GM21360 (cell line): ENCODE data around the gene SPARCL1.
"Not testable (repeated sequence)": the region's sequence is repeated elsewhere in the genome, so short reads cannot be mapped to it uniquely, and the experiment has no call there.

Source experiments
- ATAC-seq: cut with Tn5 transposase; IDR thresholded peaks from one replicate; pipeline ENCODE4 v1.9.1; 2021; ENCODE audit warnings: mild to moderate bottlenecking, moderate library complexity; ENCODE audit not compliant: unreplicated experiment

The SPARCL1 gene

DNA sequence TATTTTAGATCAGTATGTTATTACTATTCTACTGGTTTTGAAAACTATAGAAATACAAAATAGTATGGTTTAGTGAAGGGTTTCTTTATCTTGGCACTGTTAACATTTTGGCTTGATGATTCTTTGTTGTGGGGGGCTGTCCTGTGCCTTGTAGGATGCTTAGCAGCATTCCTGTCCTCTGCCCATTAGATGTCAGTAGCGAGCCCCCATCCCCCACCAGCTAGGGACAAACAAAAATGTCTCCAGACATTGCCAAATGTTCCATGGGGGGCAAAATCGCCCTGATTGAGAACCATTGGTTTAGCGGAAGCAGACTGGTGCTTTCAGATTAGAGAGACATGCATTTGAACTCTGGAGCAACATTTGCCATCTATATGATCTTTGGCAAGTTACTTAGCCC, 23.3 kb downstream of the SPARCL1 start:
- ATAC-seq = no peak

- no peak for ATAC-seq
Measured at GRCh38 chr4:87502580-87503238, 26.5 kb downstream of the SPARCL1 start.

GRCh38 chr4:87500092-87500462, 29.1 kb downstream of the SPARCL1 start:
- peak; percentile 51 for ATAC-seq

- ATAC-seq = peak; percentile 87
Measured at GRCh38 chr4:87499403-87500091, 29.6 kb downstream of the SPARCL1 start.

DNA sequence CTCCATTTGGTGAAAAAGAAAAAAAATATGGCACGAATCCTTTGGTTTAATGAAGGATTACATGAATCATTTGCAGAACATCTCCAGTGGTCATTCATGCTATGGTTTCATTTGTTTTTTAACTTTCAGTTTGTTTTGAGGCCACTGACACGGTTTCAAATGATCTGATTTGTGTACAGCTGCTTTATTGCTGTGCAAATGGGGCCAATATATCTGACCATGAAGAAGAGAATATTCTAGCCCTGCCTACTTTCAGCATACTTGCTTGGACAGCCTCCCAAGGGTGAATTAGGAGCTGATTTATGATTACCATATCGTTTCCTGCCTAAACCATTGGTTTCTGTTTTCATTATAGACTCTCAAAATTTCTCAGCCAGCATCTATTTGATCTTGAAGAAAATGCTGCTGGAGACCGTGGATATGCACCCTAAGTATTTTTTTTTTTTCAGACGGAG, 30.7 kb downstream of the SPARCL1 start:
- no peak for ATAC-seq

DNA sequence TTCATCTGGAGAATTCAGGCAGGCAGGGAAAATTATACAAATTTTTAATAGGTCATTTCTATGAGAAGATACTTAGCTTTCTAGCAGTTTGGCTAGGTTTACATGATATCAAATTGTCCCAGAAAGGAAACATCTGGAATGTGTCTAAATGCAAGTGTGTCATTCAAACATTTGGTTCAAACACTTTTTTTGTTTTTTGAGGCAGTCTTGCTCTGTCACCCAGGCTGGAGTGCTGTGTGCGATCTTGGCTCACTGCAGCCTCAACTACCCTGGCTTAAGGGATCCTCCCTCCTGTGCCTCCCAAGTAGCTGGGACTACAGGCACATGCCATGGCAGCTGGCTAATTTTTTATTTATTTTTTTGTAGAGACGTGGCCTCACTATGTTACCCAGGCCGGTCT, 31.6 kb downstream of the SPARCL1 start:
- no peak for ATAC-seq

DNA sequence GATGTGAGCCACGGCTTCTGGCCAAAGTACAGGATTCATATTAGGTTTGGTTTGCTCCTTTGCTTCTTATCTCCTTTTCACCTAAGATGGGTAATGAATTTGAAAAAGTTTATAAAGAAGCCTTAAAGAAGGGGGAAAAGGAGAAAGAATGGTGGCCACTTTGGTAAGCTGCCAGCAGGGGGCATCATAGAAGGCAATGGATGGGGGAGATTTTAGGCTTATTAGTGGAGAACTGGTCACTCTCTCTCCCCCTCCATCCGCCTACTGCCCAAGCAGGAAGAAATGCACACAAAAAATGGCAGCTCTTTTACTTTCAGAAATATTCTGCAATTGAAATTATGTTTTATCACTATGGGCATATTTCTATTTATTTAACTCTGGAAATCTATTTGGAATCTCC, 32.0 kb downstream of the SPARCL1 start:
- no peak for ATAC-seq

DNA sequence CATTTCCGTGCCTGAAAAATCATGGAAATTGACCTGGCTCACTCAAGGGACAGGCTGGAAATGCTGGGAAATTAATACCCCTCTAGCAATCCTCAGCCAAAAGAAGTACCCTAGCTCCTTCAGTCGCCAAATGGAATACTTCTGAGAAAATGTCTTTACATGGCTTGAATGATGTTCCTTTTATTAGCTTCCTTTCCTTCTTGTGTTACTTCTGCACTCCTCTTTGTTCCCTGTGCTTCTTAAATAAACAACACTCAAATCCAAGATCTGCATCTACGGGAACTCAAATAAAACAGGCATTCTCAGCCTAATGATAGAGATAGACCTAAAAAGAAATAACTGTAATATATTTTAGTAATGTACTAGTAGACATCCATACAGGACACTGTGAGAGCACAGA, 36.1 kb downstream of the SPARCL1 start:
- no peak for ATAC-seq

GRCh38 chr4:87491851-87492250, 37.3 kb downstream of the SPARCL1 start:
- ATAC-seq = not testable (repeated sequence)

DNA sequence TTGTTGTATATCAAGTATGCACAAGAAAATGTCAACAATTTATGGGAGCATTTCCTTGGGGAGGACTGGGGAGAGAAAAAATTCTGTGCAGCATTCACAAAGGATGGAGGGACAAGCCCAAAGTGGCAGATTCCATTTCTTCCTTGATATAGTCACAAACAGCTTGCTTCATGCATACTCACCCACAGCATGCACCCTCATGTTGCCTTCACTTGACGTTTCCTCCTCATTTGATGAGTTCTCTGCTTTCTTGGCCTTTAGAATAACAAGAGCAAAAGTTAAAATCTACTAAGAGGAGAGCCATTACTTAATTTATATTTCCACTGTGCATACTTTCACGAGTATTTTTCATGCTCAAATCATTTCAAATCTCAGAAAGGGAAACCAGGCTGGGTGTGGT, 37.7 kb downstream of the SPARCL1 start:
- ATAC-seq = no peak

DNA sequence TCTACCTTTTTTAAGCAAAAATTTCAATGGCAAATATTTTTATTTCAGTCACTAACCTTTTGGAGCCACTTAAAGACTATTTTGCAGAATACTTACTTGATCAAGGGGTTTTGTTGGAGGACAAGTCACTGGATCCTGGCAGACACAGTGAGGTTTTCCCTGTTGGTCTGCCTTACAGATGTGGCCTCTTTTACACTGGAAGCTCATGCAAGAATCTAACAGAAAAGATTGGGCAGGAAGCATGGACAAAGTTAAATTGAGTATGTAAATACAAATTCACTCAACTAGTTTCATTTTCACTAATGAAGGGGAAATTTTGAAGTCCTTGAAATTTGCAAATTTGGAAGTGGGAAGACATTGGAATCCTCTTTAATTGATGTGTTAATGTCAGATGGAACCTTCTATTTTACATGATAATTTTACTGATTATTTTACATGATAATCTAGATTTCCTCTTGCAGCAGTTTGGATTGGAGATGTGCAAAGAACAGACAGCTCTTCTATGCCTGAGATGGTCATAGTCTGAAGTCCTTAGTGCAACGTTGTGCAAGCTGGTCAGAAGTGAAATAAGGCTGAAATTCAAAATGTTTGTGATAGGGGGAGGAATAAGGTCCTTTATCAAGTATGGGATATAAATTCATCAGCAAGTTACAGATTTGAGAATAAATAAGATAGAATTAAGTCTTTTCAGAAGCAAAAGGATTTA, 38.4 kb downstream of the SPARCL1 start:
- no peak for ATAC-seq

DNA sequence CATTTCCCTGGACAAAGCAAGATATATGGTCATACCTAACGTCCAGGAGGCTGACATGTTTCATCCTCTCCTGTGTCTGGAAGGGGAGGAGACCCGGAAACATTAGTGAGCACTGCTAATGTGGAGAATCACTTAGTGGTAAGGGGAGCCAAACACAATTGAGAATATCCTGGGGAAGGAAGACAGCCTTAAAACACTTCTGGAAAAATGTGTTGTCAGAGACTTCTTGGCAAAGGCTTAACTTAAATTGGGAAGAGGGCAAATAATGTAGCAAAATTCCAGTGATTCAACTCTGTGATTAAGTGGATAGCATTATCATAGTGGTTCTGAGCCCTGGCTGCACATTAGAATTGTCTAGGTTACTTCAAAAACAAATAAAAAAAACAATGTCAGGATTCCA, 39.5 kb downstream of the SPARCL1 start:
- no peak for ATAC-seq

DNA sequence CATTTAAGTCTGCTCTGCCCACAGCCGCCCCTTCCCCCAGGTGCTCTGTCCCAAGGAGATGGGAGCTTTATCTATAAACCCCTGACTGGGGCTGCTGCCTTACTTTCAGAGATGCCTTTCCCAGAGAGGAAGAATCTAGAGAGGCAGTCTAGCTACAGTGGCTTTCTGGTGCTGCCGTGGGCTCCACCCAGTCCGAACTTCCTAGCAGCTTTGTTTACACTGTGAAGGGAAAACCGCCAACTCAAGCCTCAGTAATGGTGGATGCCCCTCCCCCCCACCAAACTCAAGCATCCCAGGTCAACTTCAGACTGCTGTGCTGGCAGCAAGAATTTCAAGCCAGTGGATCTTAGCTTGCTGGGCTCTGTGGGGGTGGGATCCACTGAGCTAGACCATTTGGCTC, 40.5 kb downstream of the SPARCL1 start:
- not testable (repeated sequence) for ATAC-seq

GRCh38 chr4:87483247-87483646, 45.9 kb downstream of the SPARCL1 start:
- not testable (repeated sequence) for ATAC-seq

- ATAC-seq = no peak
Measured at GRCh38 chr4:87481377-87481776, 47.8 kb downstream of the SPARCL1 start.

DNA sequence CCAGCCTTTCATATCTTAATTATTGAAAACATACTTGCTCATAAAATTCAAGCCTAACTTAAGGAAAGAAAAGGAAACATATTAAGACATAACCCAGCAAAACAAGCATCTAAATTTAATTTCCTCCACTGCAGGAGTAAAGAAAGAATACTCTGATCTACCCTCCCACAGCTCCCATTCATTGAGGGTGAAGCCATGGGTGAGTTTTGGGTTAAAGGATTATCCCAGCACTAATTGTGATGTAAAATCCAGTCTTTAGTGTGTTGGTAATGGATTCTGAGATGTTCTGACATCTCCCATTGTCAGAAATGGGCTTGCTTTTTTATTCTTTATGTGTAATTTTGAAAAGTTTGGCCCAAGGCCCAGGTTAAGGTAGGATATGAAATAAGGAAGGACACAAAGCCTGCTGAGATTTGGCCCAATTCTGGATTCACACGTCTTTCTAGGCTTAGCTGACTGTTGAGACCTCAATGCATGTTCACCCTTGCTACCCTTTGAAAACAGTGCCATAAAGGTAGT, 50.4 kb downstream of the SPARCL1 start:
- ATAC-seq = no peak

GRCh38 chr4:87476934-87477333, 52.2 kb downstream of the SPARCL1 start:
- no peak for ATAC-seq

GRCh38 chr4:87469390-87469789, 59.8 kb downstream of the SPARCL1 start:
- ATAC-seq = no peak

DNA sequence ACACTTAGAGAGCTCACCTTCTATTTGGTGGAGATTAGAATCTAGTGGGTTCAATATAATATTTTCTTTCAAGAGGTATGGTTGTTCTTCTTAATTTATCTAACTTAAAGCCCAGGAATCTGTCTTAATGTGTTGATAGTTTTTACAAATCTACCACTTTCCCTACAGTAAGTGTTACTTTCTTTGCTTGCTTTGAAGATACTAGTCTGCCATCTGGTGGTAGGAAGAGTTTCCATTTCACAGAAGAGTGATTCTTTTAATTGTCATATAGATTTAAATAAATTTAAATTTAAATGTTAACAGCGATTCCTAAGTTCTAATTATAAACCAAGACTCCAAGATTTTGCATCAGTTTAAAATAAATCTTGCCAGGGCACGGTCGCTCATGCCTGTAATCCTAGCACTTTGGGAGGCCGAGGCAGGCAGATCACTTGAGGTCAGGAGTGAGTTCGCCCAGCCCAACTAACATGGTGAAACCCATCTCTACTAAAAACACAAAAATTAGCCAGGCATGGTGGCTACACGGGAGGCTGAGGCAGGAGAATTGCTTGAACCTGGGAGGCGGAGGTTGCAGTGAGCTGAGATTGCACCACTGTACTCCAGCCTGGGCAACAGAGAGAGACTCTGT, 63.3 kb downstream of the SPARCL1 start:
- ATAC-seq = peak; percentile 55

GRCh38 chr4:87462102-87462501, 67.1 kb downstream of the SPARCL1 start:
- no peak for ATAC-seq

DNA sequence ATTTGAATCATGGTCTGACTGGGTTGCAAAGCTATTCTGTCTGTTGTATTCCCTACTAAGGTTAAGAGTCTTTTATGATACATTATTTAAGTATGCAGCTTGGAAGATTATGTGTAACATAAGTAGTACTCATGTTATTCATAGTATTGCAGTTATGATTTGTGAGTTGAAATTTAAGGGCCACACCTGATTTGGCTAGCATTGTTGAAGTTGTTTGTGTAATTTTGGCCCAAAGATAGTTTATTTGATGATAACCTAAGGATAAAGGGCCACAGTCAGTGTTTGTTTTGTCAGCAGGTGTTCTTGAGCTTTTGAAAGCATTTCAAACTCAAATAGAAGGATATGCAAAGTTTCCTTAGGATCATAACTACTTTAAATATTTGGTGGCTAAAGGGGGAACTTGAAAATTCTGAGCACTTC, 67.9 kb downstream of the SPARCL1 start:
- no peak for ATAC-seq
